T-cell (primary cell): ENCODE measurements around the gene CD2BP2. TPM values are rescaled to one million over a fixed set of nuclear protein-coding genes. Genes with fewer than 3 reads are reported as not detected.
A peak's percentile ranks its signal among the peaks of the same experiment; 100 is the strongest.

ENCODE experiments used
- ATAC-seq, 4 experiments: fragments of 200-7000 bp in 3 of 4; fragments of 150-1000 bp in 1 of 4; cut with Tn5 transposase; replicated peaks in 1 of 4; 1 replicate in 3 of 4; 2 replicates in 1 of 4; pipeline ENCODE4 v1.10.0; 2021; ENCODE audit warnings: moderate library complexity in 3 of 4, mild to moderate bottlenecking in 2 of 4, moderate number of reproducible peaks in 1 of 4
- CTCF ChIA-PET, 2 donors: fragments of 300-600 bp; sonication (Branson Sonifier 250); formaldehyde crosslinking; loops; one replicate each; lab custom pipeline; 2022; ENCODE audit warnings: antibody characterized with exemption in 2 of 2; lab: Charles Lee
- POLR2A ChIA-PET, 2 donors: fragments of 300-600 bp; sonication (Branson Sonifier 250); formaldehyde crosslinking; loops; one replicate each; lab custom pipeline; 2022; ENCODE audit warnings: antibody characterized with exemption in 2 of 2; lab: Charles Lee
- DNase-seq, 35 experiments: peaks; one replicate each; pipeline versions ENCODE4 v3.0.0 to v3.0.0-alpha.2; 2013 to 2023
- H3K27ac ChIP-seq: one replicate; pipeline ENCODE4 v1.5.1; 2013; ENCODE audit warnings: low read length
- H3K27me3 ChIP-seq, 2 experiments: replicated peaks in 1 of 2; 1 replicate in 1 of 2; 2 replicates in 1 of 2; pipeline versions ENCODE4 v1.6.1 to v1.7.0; 2013; ENCODE audit warnings: low read length in 1 of 2, mixed read lengths in 1 of 2; ENCODE audit not compliant: control insufficient read depth in 2 of 2, insufficient read depth in 2 of 2; ENCODE audit errors: extremely low read depth in 1 of 2
- H3K36me3 ChIP-seq, 2 donors: 1 replicate in 1 of 2; 2 replicates in 1 of 2; pipeline versions ENCODE4 v1.6.1 to v1.7.0; 2013; ENCODE audit warnings: low read length in 1 of 2; ENCODE audit not compliant: control insufficient read depth in 2 of 2, insufficient read depth in 1 of 2; ENCODE audit errors: extremely low read depth in 1 of 2
- H3K4me1 ChIP-seq, 2 experiments: 1 replicate in 1 of 2; 2 replicates in 1 of 2; pipeline versions ENCODE4 v1.6.1 to v1.7.0; 2013; ENCODE audit warnings: low read length in 2 of 2, mixed read lengths in 1 of 2; ENCODE audit not compliant: insufficient read depth in 2 of 2, control insufficient read depth in 1 of 2; ENCODE audit errors: extremely low read depth in 1 of 2
- H3K4me3 ChIP-seq, 2 donors: 1 replicate in 1 of 2; 2 replicates in 1 of 2; pipeline versions ENCODE4 v1.5.1 to v1.7.0; 2013; ENCODE audit warnings: mild to moderate bottlenecking in 2 of 2, low read length in 1 of 2, moderate library complexity in 1 of 2; ENCODE audit not compliant: control insufficient read depth in 1 of 2; ENCODE audit errors: extremely low read depth in 1 of 2
- H3K9me3 ChIP-seq: 2 replicates; pipeline ENCODE4 v1.7.0; 2013
- H3K27ac Mint-ChIP-seq, 2 donors: one replicate each; pipeline ENCODE4 v1.8.0; 2020 to 2021; ENCODE audit warnings: mild to moderate bottlenecking in 2 of 2, mixed read lengths in 2 of 2
- H3K27me3 Mint-ChIP-seq, 2 donors: one replicate each; pipeline ENCODE4 v1.8.0; 2021 to 2022; ENCODE audit warnings: mixed read lengths in 2 of 2
- H3K36me3 Mint-ChIP-seq: one replicate; pipeline ENCODE4 v1.8.0; 2021; ENCODE audit warnings: mixed read lengths
- H3K4me1 Mint-ChIP-seq, 3 donors: one replicate each; pipeline ENCODE4 v1.8.0; 2020 to 2022; ENCODE audit warnings: mixed read lengths in 3 of 3, mild to moderate bottlenecking in 1 of 3
- H3K4me3 Mint-ChIP-seq, 3 donors: one replicate each; pipeline ENCODE4 v1.8.0; 2020 to 2022; ENCODE audit warnings: mild to moderate bottlenecking in 3 of 3, mixed read lengths in 3 of 3, moderate library complexity in 3 of 3
- H3K9me3 Mint-ChIP-seq, 3 donors: one replicate each; pipeline ENCODE4 v1.8.0; 2020 to 2022; ENCODE audit warnings: mixed read lengths in 3 of 3
- WGBS: methylation state at CpG from one replicate; pipeline ENCODE4 v1.1.5; 2013; ENCODE audit warnings: missing lambda C conversion rate; ENCODE audit not compliant: insufficient coverage; 5-methylcytosine and 5-hydroxymethylcytosine counted together
- total RNA-seq, 35 experiments: library from RNA in 6 of 35; stranded (reverse) in 6 of 35; fragments of 120-200 nt in 1 of 35; gene quantifications; one replicate each; pipeline versions ENCODE4 v1.2.1 to v1.2.4 and lab custom pipeline; 2013 to 2026

CD2BP2 gene
- total RNA-seq, 5 donors from 2014 or later (not counting 1 experiment from before 2014, with no cell fraction given) = 38.9 to 80.3 (median 73.3) TPM

DNA sequence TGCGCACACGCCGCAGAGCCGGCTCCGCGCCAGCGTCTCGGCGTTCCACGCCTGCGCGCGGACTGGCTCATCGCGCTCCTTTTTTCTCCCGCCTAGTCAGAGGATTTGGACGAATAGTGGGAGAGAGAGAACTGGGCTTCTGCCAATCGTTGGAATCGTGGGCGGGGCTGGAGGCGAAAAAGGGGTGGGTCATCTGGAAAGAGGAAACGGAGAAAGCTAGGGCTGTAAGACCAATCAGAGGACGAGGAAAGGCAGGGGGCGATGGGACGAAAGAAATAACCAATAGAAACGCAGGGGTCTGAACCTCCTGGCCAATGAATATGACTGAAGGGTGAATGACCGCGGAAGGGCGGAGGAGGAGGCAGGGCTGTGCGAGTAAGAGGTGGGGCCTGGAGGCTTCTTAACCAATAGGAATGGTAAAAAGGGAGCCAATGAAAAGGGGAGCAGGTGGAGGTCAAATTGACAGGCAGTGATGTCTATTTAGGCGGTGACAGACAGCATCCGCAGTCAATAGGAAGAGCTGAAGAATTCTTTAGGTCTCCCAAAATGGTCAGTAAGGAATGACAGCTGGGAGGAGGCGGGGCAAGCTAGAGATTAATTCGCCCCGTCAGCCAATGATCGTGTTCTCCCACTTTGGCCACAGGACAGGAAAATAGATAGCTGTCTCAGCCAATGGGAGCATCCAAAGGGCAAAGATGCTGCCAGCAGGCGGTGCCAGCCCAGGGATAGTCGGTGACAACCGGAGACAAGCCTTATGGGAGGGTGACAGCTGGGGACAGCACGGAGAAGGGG lies 15.5 kb upstream of the CD2BP2 start, which contains the start of gene TBC1D10B:
TBC1D10B (minus strand) TSS at position 39 of the 792 bp plus-strand sequence. CDS start 311 bp downstream, outside the sequence.
- Mint-ChIP-seq H3K27me3 (no peaks in the 10 kb centered on the region), H3K27ac (peak within 1 kb of the TSS; percentile 93 to 95), H3K4me3 (peak within 1 kb of the TSS; percentile 85 to 91 (median 86)), H3K4me1 (peaks cover 45 to 49% (median 46%) of the 10 kb centered on the region in 3 donors), H3K9me3 (no peaks in the 10 kb centered on the region), H3K36me3 (peaks cover 6% of the 10 kb centered on the region)
- Histone ChIP-seq H3K4me3 (peak within 1 kb of the TSS; percentile 62 to 66), H3K9me3 (no peaks in the 10 kb centered on the region), H3K27me3 (no peaks in the 10 kb centered on the region), H3K4me1 (peaks cover 22 to 44% of the 10 kb centered on the region in 2 experiments), H3K27ac (peak within 1 kb of the TSS; percentile 73), H3K36me3 (peaks cover 6 to 8% of the 10 kb centered on the region in 2 donors)
- ChIA-PET POLR2A (interaction anchor here (0.6 to 1.7 kb wide), 5 partner anchors 12 to 166 kb away, joined by 3 to 7 read pairs (median 5); partner anchors contain the start of genes SEPTIN1 (in 2 of the 2) and DCTPP1 (in 1 of the 2)), CTCF (interaction anchor here (0.5 to 1.9 kb wide), 18 partner anchors 11 to 670 kb away, joined by 3 to 32 read pairs (median 4); partner anchors contain the start of genes CD2BP2 (in 1 of the 2), DCTPP1 (in 1 of the 2), SEPTIN1 (in 1 of the 2) and ZNF48 (in 1 of the 2))
- peak; percentile 96 to 100 (median 99) for DNase-seq
- ATAC-seq = peak; percentile 83 to 86 (median 84)
- WGBS = under 1% methylated on average over 36 of the region's 40 CpGs

DNA sequence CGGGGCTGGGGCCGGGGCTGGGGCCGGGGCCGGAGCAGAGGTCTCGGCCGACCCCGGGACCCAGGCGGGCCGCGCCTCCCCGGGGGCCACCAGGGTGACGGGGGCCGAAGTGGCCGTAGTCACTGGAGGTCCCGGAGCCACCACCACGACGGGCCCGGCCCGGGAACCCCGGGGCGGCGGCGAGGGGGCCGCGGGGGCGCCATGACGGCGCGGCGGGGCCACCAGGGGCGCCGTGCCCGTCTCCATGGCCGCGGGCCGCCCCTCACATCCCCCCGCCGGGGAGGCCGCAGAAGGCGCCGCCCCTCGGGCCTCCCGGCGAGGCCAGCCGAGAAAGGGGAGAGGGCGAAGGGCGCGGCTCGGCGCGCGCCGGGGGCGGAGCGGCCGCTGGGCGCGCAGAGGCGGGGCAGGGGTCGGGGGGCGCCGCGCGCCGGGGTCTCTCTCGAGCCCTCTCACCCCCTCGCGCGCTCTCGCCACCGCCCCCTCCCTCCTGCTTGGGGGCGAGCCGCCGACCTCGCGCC lies 14.9 kb upstream of the CD2BP2 start:
- H3K9me3 Mint-ChIP-seq = no peaks in the 10 kb centered on the region
- peaks cover 11% of the 10 kb centered on the region for H3K36me3 Mint-ChIP-seq
- no peak for DNase-seq
- ChIA-PET CTCF (interaction anchor here in 1 of 2 donors (1.0 to 1.7 kb wide), 6 partner anchors 15 to 240 kb away, joined by 3 to 32 read pairs (median 4); partner anchors contain the start of genes CD2BP2, DCTPP1 and ZNF771), POLR2A (interaction anchor here (1.3 to 1.7 kb wide), 2 partner anchors 13 kb away, joined by 5 to 6 read pairs; partner anchors contain the start of gene SEPTIN1 (in 2 of the 2))
- peaks cover 52 to 54% (median 53%) of the 10 kb centered on the region in 3 donors for H3K4me1 Mint-ChIP-seq
- H3K27ac Mint-ChIP-seq = peak overlapping the region; percentile 93 to 95
- Histone ChIP-seq H3K4me1 (peaks cover 22 to 44% of the 10 kb centered on the region in 2 experiments), H3K27ac (no peak overlapping the region), H3K36me3 (peaks cover 6 to 13% of the 10 kb centered on the region in 2 donors), H3K9me3 (no peaks in the 10 kb centered on the region), H3K27me3 (no peaks in the 10 kb centered on the region), H3K4me3 (peak overlapping the region in 1 of 2 donors; percentile 66)
- no peaks in the 10 kb centered on the region for H3K27me3 Mint-ChIP-seq
- under 1% methylated on average over 55 of the region's 76 CpGs for WGBS
- ATAC-seq = peak; percentile 5 to 11 (median 6)
- peak overlapping the region; percentile 79 to 83 (median 80) for H3K4me3 Mint-ChIP-seq

DNA sequence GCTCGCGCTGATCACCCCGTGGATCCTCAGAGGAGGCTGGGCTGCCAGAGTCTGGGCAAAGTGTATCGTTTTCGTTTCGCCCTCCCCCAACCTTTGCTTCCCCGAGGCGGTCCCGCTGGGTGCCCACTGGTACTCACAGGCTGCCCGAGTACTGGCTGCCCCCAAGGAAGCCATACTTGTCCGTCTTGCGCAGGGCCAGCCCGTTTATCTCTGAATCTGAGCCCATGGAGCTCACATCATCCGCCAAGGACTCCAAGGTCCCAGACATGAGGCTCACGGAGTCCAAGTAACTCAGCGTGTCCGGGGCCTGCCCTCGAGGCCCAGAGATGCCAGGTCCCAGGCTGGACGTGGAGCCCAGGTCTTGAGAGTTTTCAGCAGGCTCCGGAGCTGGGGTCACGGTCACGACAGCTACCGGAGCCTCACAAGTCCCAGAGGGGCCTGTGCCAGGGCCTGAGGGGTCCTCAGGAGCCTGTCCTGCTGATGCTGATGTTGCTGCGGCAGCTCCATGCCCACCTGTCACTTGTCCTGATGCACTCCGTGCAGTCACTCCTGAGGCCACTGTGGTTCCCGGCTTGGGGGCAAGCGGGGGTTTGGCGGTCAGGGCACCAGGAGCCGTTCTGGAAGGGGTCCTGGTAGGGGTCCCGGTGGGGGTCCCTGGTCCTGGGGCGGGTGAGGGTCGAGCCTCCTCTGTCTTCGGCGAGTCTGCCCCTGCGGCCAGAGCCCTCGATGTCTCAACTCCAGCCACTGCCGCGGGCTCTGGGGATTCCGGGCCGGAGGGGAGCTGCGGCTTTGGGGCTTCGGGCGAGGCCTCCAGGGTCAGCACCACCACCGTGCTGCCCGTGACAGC lies 14.2 kb upstream of the CD2BP2 start:
- Histone ChIP-seq H3K27ac (peak overlapping the region; percentile 57), H3K4me3 (peak overlapping the region; percentile 62 to 66), H3K4me1 (peaks cover 22 to 44% of the 10 kb centered on the region in 2 experiments), H3K27me3 (no peaks in the 10 kb centered on the region), H3K9me3 (no peaks in the 10 kb centered on the region), H3K36me3 (peaks cover 9 to 20% of the 10 kb centered on the region in 2 donors)
- Mint-ChIP-seq H3K9me3 (no peaks in the 10 kb centered on the region), H3K4me1 (peaks cover 53 to 54% (median 53%) of the 10 kb centered on the region in 3 donors), H3K27ac (peak overlapping the region; percentile 55 to 92), H3K36me3 (peaks cover 16% of the 10 kb centered on the region), H3K4me3 (peak overlapping the region; percentile 85 to 91 (median 86)), H3K27me3 (no peaks in the 10 kb centered on the region)
- ChIA-PET CTCF (interaction anchor here in 1 of 2 donors (0.5 to 1.5 kb wide), 5 partner anchors 9 to 268 kb away, joined by 3 to 6 read pairs (median 4); partner anchors contain the start of gene CD2BP2), POLR2A (no interaction called here)
- ATAC-seq (no peak), DNase-seq (peak in 1 of 35 experiments; percentile 40)
- under 1% methylated on average over 40 of the region's 45 CpGs for WGBS

DNA sequence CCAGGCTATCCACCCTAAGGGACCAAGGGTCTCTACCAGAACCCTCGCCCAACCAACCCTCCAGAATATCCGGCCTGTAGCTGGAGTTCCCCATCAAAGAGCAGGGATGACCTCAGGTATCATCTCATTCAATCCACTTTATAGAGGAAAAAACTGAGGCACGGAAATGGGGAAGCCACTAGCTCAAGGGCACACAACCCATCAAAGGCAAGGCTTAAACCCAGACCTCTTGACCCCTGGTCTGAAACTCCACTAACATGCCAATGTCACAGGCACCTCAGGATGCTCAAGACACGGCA lies 13.6 kb upstream of the CD2BP2 start:
- no peaks in the 10 kb centered on the region for H3K27me3 ChIP-seq
- H3K27ac ChIP-seq = peak overlapping the region; percentile 57
- no peaks in the 10 kb centered on the region for H3K9me3 Mint-ChIP-seq
- ATAC-seq (no peak), DNase-seq (no peak)
- H3K4me1 ChIP-seq = peaks cover 22 to 44% of the 10 kb centered on the region in 2 experiments
- no peaks in the 10 kb centered on the region for H3K27me3 Mint-ChIP-seq
- POLR2A ChIA-PET = no interaction called here
- CTCF ChIA-PET = interaction anchor here in 1 of 2 donors (0.5 to 1.5 kb wide), 4 partner anchors 14 to 268 kb away, joined by 3 to 6 read pairs (median 4); partner anchors contain the start of gene CD2BP2
- H3K4me3 ChIP-seq = peak overlapping the region; percentile 62 to 66
- H3K4me3 Mint-ChIP-seq = peak overlapping the region; percentile 85 to 91 (median 86)
- WGBS = 0% methylated on average over 2 of the region's 4 CpGs
- peak overlapping the region; percentile 55 to 92 for H3K27ac Mint-ChIP-seq
- peaks cover 17% of the 10 kb centered on the region for H3K36me3 Mint-ChIP-seq
- H3K9me3 ChIP-seq = no peaks in the 10 kb centered on the region
- H3K4me1 Mint-ChIP-seq = peaks cover 53 to 54% (median 53%) of the 10 kb centered on the region in 3 donors
- H3K36me3 ChIP-seq = peaks cover 9 to 21% of the 10 kb centered on the region in 2 donors

DNA sequence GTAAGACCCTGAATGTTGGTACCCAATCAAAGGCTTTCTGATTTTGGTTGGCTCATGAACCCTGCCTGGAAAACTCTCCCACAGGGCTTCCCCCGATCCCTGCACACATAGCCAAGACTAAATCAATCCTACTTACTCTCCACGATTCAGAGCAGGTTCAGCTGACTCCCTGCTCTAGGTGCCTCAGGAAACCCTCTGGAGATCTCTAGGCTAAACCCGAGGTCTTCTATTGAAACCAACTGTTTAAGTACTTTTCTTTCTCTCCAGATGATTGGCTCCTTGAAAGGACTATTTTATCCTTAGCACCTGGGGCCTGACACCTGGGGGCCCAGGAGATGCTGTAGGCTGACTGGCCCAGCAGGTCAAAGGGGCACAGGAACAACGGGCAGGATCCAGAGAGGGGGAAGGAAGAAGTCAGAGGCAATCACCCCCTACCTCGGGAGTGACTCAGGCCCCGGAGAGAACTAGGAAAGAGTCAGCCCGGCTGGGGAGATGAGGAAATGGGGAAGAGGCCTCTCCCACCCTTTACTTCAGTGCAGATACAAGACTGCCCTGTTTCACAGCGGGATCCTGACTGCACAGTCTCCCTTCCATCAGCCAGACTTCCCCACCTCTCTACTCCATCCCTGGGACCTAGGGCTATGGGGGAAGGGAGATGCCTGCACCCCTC lies 13.1 kb upstream of the CD2BP2 start:
- Histone ChIP-seq H3K27ac (peak overlapping the region; percentile 57), H3K27me3 (no peaks in the 10 kb centered on the region), H3K36me3 (peaks cover 9 to 26% of the 10 kb centered on the region in 2 donors), H3K4me1 (peaks cover 22 to 44% of the 10 kb centered on the region in 2 experiments), H3K9me3 (no peaks in the 10 kb centered on the region), H3K4me3 (peak overlapping the region; percentile 62 to 66)
- ChIA-PET POLR2A (no interaction called here), CTCF (interaction anchor here in 1 of 2 donors (1.2 kb wide), 1 partner anchor 41 kb away, joined by 4 read pairs; no protein-coding TSS in a partner anchor)
- no peak for ATAC-seq
- Mint-ChIP-seq H3K27me3 (no peaks in the 10 kb centered on the region), H3K36me3 (peaks cover 21% of the 10 kb centered on the region), H3K9me3 (no peaks in the 10 kb centered on the region), H3K4me1 (peaks cover 53 to 55% (median 54%) of the 10 kb centered on the region in 3 donors), H3K4me3 (peak overlapping the region; percentile 85 to 91 (median 86)), H3K27ac (peak overlapping the region; percentile 55 to 92)
- DNase-seq = no peak
- 23% methylated on average over 4 of the region's 8 CpGs for WGBS
